ENCODE measurements around the gene DHX57.

The DHX57 gene

DNA sequence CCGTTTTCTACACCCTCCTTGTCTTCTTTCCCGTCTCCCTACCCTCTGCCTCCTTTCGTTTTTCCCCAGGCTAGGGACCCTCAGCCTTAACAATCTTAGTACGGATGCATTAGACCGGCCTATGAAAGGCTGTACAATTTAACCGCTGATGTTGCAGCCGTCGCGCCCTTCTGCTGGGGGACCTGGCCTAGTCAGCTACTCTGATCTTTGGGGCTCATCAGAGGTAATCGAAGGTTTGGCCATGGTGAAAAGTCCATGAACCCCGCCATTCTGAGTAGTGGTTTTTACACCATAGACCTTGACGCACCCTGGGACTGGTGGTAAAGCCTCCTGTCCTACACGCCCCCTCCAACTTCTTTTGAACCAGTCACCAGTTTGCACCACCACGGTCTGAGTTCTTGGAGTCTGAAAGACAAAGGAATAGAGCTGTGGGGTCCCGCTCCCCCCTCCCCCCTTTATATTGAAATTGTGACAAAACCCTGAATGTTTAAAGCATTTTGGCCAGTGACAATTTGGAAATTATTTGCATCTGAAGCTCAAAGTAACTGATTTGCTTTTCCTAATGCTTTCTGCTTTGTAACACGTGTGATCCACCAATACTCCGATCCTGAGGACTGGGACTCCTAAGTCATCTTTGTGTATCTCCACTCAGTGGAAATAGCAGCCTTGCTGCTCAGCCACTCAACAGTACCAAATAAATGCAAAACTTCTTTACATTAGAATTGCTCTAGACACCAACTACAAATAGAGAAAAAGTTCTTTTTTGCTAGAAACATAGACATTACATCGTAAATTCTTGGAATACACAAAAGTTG is 123.9 kb downstream of the DHX57 start:
- TF ChIP-seq, protein P1, sequence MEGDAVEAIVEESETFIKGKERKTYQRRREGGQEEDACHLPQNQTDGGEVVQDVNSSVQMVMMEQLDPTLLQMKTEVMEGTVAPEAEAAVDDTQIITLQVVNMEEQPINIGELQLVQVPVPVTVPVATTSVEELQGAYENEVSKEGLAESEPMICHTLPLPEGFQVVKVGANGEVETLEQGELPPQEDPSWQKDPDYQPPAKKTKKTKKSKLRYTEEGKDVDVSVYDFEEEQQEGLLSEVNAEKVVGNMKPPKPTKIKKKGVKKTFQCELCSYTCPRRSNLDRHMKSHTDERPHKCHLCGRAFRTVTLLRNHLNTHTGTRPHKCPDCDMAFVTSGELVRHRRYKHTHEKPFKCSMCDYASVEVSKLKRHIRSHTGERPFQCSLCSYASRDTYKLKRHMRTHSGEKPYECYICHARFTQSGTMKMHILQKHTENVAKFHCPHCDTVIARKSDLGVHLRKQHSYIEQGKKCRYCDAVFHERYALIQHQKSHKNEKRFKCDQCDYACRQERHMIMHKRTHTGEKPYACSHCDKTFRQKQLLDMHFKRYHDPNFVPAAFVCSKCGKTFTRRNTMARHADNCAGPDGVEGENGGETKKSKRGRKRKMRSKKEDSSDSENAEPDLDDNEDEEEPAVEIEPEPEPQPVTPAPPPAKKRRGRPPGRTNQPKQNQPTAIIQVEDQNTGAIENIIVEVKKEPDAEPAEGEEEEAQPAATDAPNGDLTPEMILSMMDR (conservative IDR thresholded peaks at IDR 0.05) = no peak
- no peak for TF ChIP-seq ZFX (IDR thresholded peaks at IDR 0.05)
- H3K27ac ChIP-seq = peak overlapping the region; percentile 96

DNA sequence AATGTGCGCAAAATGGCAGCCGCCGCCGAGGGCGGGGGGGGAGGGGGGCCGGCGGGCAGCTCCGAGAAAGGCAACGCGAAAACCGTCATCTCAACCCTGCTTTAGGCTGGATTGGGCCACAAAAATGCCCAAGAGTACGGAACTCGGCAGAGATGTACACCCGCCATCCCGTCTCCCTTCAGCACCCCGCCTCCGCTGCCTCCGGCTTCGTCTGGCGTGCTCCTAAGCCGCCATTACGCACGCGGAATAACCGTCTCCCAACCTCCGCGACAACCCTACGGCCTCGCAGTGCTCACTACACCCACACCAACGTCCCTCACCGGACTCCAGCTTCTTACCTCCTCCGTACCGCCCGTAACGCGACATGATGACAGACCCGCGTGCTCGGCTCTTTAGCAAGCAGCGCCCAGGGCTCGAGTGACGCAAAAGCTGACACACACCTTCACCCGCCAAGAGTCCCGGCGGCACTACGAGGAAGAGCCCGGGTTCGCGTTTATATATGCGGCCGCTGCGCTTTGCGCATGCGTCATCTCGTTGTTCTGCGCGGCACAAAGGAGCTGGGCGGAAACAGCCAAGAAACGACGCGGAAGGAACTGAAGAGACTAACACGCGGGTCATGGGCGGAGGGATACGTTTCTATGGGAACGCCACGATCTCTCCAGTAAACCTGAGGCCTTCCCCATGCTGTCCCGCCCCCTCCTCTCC is 124.7 kb downstream of the DHX57 start, which contains the start of gene SRSF7:
SRSF7 (minus strand) TSS at position 471 of the 705 bp plus-strand sequence; CDS start at position 366, 105 bp downstream.
- TF ChIP-seq, protein P1 (conservative IDR thresholded peaks at IDR 0.05) = no peak
- no peak for TF ChIP-seq ZFX (IDR thresholded peaks at IDR 0.05)
- H3K27ac ChIP-seq = peak within 1 kb of the TSS; percentile 96

- TF ChIP-seq ZFX (IDR thresholded peaks at IDR 0.05) = no peak
- TF ChIP-seq, protein P1 (conservative IDR thresholded peaks at IDR 0.05) = no peak
- H3K27ac ChIP-seq = peak overlapping the region; percentile 96
Observed at GRCh38 chr2:38750011-38750890, 125.5 kb downstream of the DHX57 start.

DNA sequence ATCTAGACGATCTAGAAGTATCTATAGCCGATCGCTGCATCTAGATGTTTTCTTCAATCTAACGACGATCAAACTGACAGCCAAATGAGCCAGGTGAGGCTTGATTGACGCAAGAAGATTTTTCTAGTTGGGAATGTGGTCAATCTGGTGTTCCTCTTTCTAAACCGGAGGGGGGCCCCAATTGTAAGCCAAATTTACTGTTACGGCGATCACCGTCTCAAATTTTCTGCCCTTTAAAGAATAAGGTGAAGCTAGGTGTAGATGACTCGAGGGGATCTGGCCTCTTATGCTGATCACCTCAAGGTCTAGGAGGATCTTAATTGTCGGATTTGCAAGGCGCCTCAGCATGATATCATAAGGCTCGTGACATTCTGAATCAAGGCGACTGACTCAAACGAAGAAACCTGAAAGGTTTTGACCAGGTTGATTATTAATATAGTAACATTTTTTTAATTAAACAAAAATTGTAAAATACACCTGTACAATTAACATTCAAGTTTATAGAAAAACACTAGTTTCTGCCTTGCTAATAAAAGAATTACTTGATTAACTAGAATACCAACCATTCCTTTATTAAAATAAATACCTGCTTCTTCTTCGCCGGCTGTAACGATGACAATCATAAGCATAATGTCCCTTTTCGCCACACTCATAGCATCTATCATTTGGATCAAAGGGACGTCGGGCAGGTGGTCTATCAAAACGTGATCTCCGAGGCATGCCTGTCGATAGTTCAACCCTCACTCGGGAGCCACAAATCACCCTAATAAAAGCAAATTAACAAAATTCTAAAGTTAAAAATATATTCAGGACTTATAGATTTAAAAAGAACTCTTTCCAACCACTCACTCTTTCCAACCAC is 126.6 kb downstream of the DHX57 start:
- TF ChIP-seq, protein P1 (conservative IDR thresholded peaks at IDR 0.05) = no peak
- TF ChIP-seq ZFX (IDR thresholded peaks at IDR 0.05) = no peak
- no peak overlapping the region for H3K27ac ChIP-seq

- TF ChIP-seq ZFX (IDR thresholded peaks at IDR 0.05) = no peak
- TF ChIP-seq, protein P1 (conservative IDR thresholded peaks at IDR 0.05) = no peak
- no peak overlapping the region for H3K27ac ChIP-seq
Observed at GRCh38 chr2:38748391-38748790, 127.3 kb downstream of the DHX57 start.

- H3K27ac ChIP-seq = no peak overlapping the region
- TF ChIP-seq ZFX (IDR thresholded peaks at IDR 0.05) = no peak
- TF ChIP-seq, protein P1 (conservative IDR thresholded peaks at IDR 0.05) = no peak
Observed at GRCh38 chr2:38747819-38748218, 127.9 kb downstream of the DHX57 start.
